Measurements from ENCODE around the gene PGA3.

GRCh38 chr11:61160487-61161189 is 42.7 kb upstream of the PGA3 start:
- TF ChIP-seq CTCF (IDR thresholded peaks at IDR 0.05) (no peak), POLR2A (IDR thresholded peaks at IDR 0.05) (no peak)

Data from prostate gland (tissue), 2 donors.